ENCODE measurements around the gene SASS6.

The SASS6 gene

GRCh38 chr1:100132566-100133477 is at the start of gene SASS6, which contains the start of gene TRMT13:
TSS of gene SASS6 (minus strand) at chr1:100132930. CDS start at chr1:100132814, 116 bp downstream.
TSS of gene TRMT13 (plus strand) at chr1:100133163. CDS start at chr1:100133169, 6 bp downstream.
- DNase-seq: peak; percentile 96
- in situ Hi-C loops (cut with HindIII; ENCODE audit: low pct_ligation_motif_present, low pct_unique_long_range_greater_than_20kb, low sequenced_read_pairs): no loop called here

GRCh38 chr1:100178091-100178490 is 45.4 kb upstream of the SASS6 start, which contains the start of gene LRRC39:
TSS of gene LRRC39 (minus strand) at chr1:100178256. CDS start at chr1:100168516, 9,740 bp downstream.
- in situ Hi-C loops (cut with HindIII; ENCODE audit: low pct_ligation_motif_present, low pct_unique_long_range_greater_than_20kb, low sequenced_read_pairs): no loop called here
- no peak for DNase-seq

- no peak for DNase-seq
- in situ Hi-C loops (cut with HindIII; ENCODE audit: low pct_ligation_motif_present, low pct_unique_long_range_greater_than_20kb, low sequenced_read_pairs): no loop called here
These were observed 44.7 kb upstream of the SASS6 start for GRCh38 chr1:100177295-100178041.

- in situ Hi-C loops (cut with HindIII; ENCODE audit: low pct_ligation_motif_present, low pct_unique_long_range_greater_than_20kb, low sequenced_read_pairs): no loop called here
- DNase-seq: no peak
These were observed 35.3 kb upstream of the SASS6 start for GRCh38 chr1:100168051-100168450.

- in situ Hi-C loops (cut with HindIII; ENCODE audit: low pct_ligation_motif_present, low pct_unique_long_range_greater_than_20kb, low sequenced_read_pairs): no loop called here
These were observed 32.0 kb upstream of the SASS6 start for GRCh38 chr1:100164702-100165101.

GRCh38 chr1:100164216-100164615 is 31.5 kb upstream of the SASS6 start:
- in situ Hi-C loops (cut with HindIII; ENCODE audit: low pct_ligation_motif_present, low pct_unique_long_range_greater_than_20kb, low sequenced_read_pairs): no loop called here
- DNase-seq: no peak

More at GRCh38 chr1:100164702-100165101, 32.0 kb upstream of the SASS6 start:
- no peak for DNase-seq

- DNase-seq: no peak
- in situ Hi-C loops (cut with HindIII; ENCODE audit: low pct_ligation_motif_present, low pct_unique_long_range_greater_than_20kb, low sequenced_read_pairs): no loop called here
These were observed 30.2 kb upstream of the SASS6 start for GRCh38 chr1:100162881-100163280.

- in situ Hi-C loops (cut with HindIII; ENCODE audit: low pct_ligation_motif_present, low pct_unique_long_range_greater_than_20kb, low sequenced_read_pairs): no loop called here
- no peak for DNase-seq
These were observed 19.5 kb upstream of the SASS6 start for GRCh38 chr1:100152271-100152670.

- in situ Hi-C loops (cut with HindIII; ENCODE audit: low pct_ligation_motif_present, low pct_unique_long_range_greater_than_20kb, low sequenced_read_pairs): no loop called here
- DNase-seq: no peak
These were observed 18.9 kb upstream of the SASS6 start for GRCh38 chr1:100151679-100152078.

GRCh38 chr1:100147875-100148274 is 15.1 kb upstream of the SASS6 start:
- in situ Hi-C loops (cut with HindIII; ENCODE audit: low pct_ligation_motif_present, low pct_unique_long_range_greater_than_20kb, low sequenced_read_pairs): no loop called here
- DNase-seq: no peak

- no peak for DNase-seq
- in situ Hi-C loops (cut with HindIII; ENCODE audit: low pct_ligation_motif_present, low pct_unique_long_range_greater_than_20kb, low sequenced_read_pairs): no loop called here
These were observed 14.2 kb upstream of the SASS6 start for GRCh38 chr1:100146958-100147357.

GRCh38 chr1:100145116-100145515 is 12.4 kb upstream of the SASS6 start:
- in situ Hi-C loops (cut with HindIII; ENCODE audit: low pct_ligation_motif_present, low pct_unique_long_range_greater_than_20kb, low sequenced_read_pairs): no loop called here

GRCh38 chr1:100142343-100142742 is 9.6 kb upstream of the SASS6 start:
- in situ Hi-C loops (cut with HindIII; ENCODE audit: low pct_ligation_motif_present, low pct_unique_long_range_greater_than_20kb, low sequenced_read_pairs): no loop called here
- DNase-seq: no peak

More at GRCh38 chr1:100145116-100145515, 12.4 kb upstream of the SASS6 start:
- DNase-seq: no peak

- DNase-seq: no peak
- in situ Hi-C loops (cut with HindIII; ENCODE audit: low pct_ligation_motif_present, low pct_unique_long_range_greater_than_20kb, low sequenced_read_pairs): no loop called here
These were observed 8.5 kb upstream of the SASS6 start for GRCh38 chr1:100141192-100141591.

- DNase-seq: no peak
- in situ Hi-C loops (cut with HindIII; ENCODE audit: low pct_ligation_motif_present, low pct_unique_long_range_greater_than_20kb, low sequenced_read_pairs): no loop called here
These were observed 4.9 kb upstream of the SASS6 start for GRCh38 chr1:100137602-100138001.

- DNase-seq: no peak
- in situ Hi-C loops (cut with HindIII; ENCODE audit: low pct_ligation_motif_present, low pct_unique_long_range_greater_than_20kb, low sequenced_read_pairs): no loop called here
These were observed 2.1 kb upstream of the SASS6 start for GRCh38 chr1:100134872-100135271.

- DNase-seq: no peak
- in situ Hi-C loops (cut with HindIII; ENCODE audit: low pct_ligation_motif_present, low pct_unique_long_range_greater_than_20kb, low sequenced_read_pairs): no loop called here
These were observed 1.1 kb downstream of the SASS6 start for GRCh38 chr1:100131623-100132022.

- in situ Hi-C loops (cut with HindIII; ENCODE audit: low pct_ligation_motif_present, low pct_unique_long_range_greater_than_20kb, low sequenced_read_pairs): no loop called here
- DNase-seq: no peak
These were observed 2.1 kb downstream of the SASS6 start for GRCh38 chr1:100130552-100131077.

GRCh38 chr1:100127226-100127625 is 5.5 kb downstream of the SASS6 start:
- no peak for DNase-seq
- in situ Hi-C loops (cut with HindIII; ENCODE audit: low pct_ligation_motif_present, low pct_unique_long_range_greater_than_20kb, low sequenced_read_pairs): no loop called here
